Keratinocyte (primary cell): ENCODE results near the gene SPTSSA. TPM values are rescaled to one million over a fixed set of nuclear protein-coding genes. Genes with fewer than 3 reads are reported as not detected.

Experiments
- DNase-seq: peaks from one replicate; pipeline ENCODE4 v3.0.0-alpha.2; 2011; ENCODE audit warnings: low read depth, missing footprints, low spot score
- FAIRE-seq: peaks from 2 replicates; lab custom pipeline; 2011; peaks lifted over from hg19 to GRCh38; lab: Jason Lieb, UNC
- H2AFZ ChIP-seq: 2 replicates; pipeline ENCODE4 v1.6.0; 2012; ENCODE audit warnings: low read length, control low read depth, inconsistent platforms; ENCODE audit not compliant: control insufficient read depth
- H3K27ac ChIP-seq: 2 replicates; pipeline ENCODE4 v1.5.1; 2011; ENCODE audit warnings: low read length; ENCODE audit not compliant: control insufficient read depth, insufficient read depth
- H3K27me3 ChIP-seq: 3 replicates; pipeline ENCODE4 v1.6.0; 2011; ENCODE audit warnings: low read length; ENCODE audit not compliant: control insufficient read depth, insufficient read depth; ENCODE audit errors: extremely low read depth
- H3K36me3 ChIP-seq, 2 experiments: 2 replicates in 1 of 2; 3 replicates in 1 of 2; pipeline ENCODE4 v1.5.1; 2011; ENCODE audit warnings: low read length in 2 of 2, mild to moderate bottlenecking in 1 of 2; ENCODE audit not compliant: control insufficient read depth in 2 of 2, insufficient read depth in 2 of 2; ENCODE audit errors: extremely low read depth in 1 of 2
- H3K4me1 ChIP-seq: 3 replicates; pipeline ENCODE4 v1.5.1; 2011; ENCODE audit warnings: low read length; ENCODE audit not compliant: control insufficient read depth, insufficient read depth; ENCODE audit errors: extremely low read depth
- H3K4me2 ChIP-seq: 3 replicates; pipeline ENCODE4 v1.6.0; 2011; ENCODE audit warnings: low read depth, low read length; ENCODE audit not compliant: control insufficient read depth, insufficient read depth; ENCODE audit errors: extremely low read depth
- H3K4me3 ChIP-seq, 3 experiments: fragments of 200-600 bp in 1 of 3; sonication (generic) in 1 of 3; 2 replicates in 2 of 3; 3 replicates in 1 of 3; pipeline ENCODE4 v1.5.1; 2011 to 2016; ENCODE audit warnings: low read length in 3 of 3, mild to moderate bottlenecking in 3 of 3, control low read depth in 2 of 3, inconsistent platforms in 1 of 3, low read depth in 1 of 3, mixed read lengths in 1 of 3, mixed run types in 1 of 3, moderate library complexity in 1 of 3; ENCODE audit not compliant: control insufficient read depth in 2 of 3, insufficient read depth in 2 of 3; ENCODE audit errors: extremely low read depth in 1 of 3
- H3K79me2 ChIP-seq: 2 replicates; pipeline ENCODE4 v1.6.0; 2012; ENCODE audit warnings: low read length; ENCODE audit not compliant: control insufficient read depth, insufficient read depth
- H3K9ac ChIP-seq: 3 replicates; pipeline ENCODE4 v1.6.0; 2011; ENCODE audit warnings: low read length; ENCODE audit not compliant: control insufficient read depth, insufficient read depth; ENCODE audit errors: extremely low read depth
- H3K9me1 ChIP-seq: 3 replicates; pipeline ENCODE4 v1.6.0; 2011; ENCODE audit warnings: low read length; ENCODE audit not compliant: control insufficient read depth, insufficient read depth; ENCODE audit errors: extremely low read depth
- H3K9me3 ChIP-seq: 2 replicates; pipeline ENCODE4 v1.5.1; 2012; ENCODE audit warnings: low read depth, low read length; ENCODE audit not compliant: control insufficient read depth
- H4K20me1 ChIP-seq: 3 replicates; pipeline ENCODE4 v1.6.0; 2011; ENCODE audit warnings: low read length; ENCODE audit not compliant: control insufficient read depth, insufficient read depth; ENCODE audit errors: extremely low read depth
- EZH2 ChIP-seq: IDR thresholded peaks from one replicate; pipeline ENCODE4 v1.6.1; 2012; ENCODE audit warnings: inconsistent platforms, mild to moderate bottlenecking, low read length, moderate library complexity
- dilution Hi-C: fragments of 300-500 bp; cut with MboI; formaldehyde crosslinking; loops from one replicate; pipeline ENCODE4 v1.7.0; 2020; ENCODE audit warnings: low sequenced_read_pairs; ENCODE audit not compliant: extremely low pct_ligation_motif_present
- polyA plus RNA-seq, 5 experiments: library from polyadenylated mRNA; depleted of rRNA in 3 of 5; stranded (reverse) in 3 of 5; stranded (forward) in 1 of 5; unstranded in 1 of 5; fragments of >200 nt; gene quantifications; 1 replicate in 1 of 5; 2 replicates in 3 of 5; 3 replicates in 1 of 5; pipeline versions ENCODE4 v1.2.1 to v1.2.3, GENCODE V29; 2011 to 2012; ENCODE audit warnings: missing spikeins in 2 of 5, low read depth in 1 of 5, low replicate concordance in 1 of 5
- TF ChIP-seq, protein P1 (sequence below), 3 experiments: IDR thresholded peaks in 1 of 3; conservative IDR thresholded peaks in 1 of 3; optimal IDR thresholded peaks in 1 of 3; 2 replicates in 2 of 3; 3 replicates in 1 of 3; pipeline versions ENCODE3 to v1.5.1; 2011; ENCODE audit warnings: low read length in 3 of 3, mild to moderate bottlenecking in 3 of 3, moderate library complexity in 2 of 3, control low read depth in 1 of 3, inconsistent platforms in 1 of 3; ENCODE audit not compliant: insufficient read depth in 2 of 3; ENCODE audit errors: extremely low read depth in 1 of 3

SPTSSA gene
- polyA plus RNA-seq, 1 donor (not counting 4 experiments of a cell fraction or from before 2014, with no cell fraction given) = 43.9 TPM

- Histone ChIP-seq H3K79me2 (no peaks in the 10 kb centered on the region), H3K9ac (no peak overlapping the region), H4K20me1 (no peaks in the 10 kb centered on the region), H3K27me3 (no peaks in the 10 kb centered on the region), H3K27ac (no peak overlapping the region), H3K4me3 (no peak overlapping the region), H3K36me3 (no peaks in the 10 kb centered on the region), H3K4me1 (no peaks in the 10 kb centered on the region), H2AFZ (no peak overlapping the region), H3K9me1 (no peaks in the 10 kb centered on the region), H3K4me2 (no peak overlapping the region), H3K9me3 (peaks cover 7% of the 10 kb centered on the region)
- TF ChIP-seq EZH2 = no peak
- TF ChIP-seq, protein P1, sequence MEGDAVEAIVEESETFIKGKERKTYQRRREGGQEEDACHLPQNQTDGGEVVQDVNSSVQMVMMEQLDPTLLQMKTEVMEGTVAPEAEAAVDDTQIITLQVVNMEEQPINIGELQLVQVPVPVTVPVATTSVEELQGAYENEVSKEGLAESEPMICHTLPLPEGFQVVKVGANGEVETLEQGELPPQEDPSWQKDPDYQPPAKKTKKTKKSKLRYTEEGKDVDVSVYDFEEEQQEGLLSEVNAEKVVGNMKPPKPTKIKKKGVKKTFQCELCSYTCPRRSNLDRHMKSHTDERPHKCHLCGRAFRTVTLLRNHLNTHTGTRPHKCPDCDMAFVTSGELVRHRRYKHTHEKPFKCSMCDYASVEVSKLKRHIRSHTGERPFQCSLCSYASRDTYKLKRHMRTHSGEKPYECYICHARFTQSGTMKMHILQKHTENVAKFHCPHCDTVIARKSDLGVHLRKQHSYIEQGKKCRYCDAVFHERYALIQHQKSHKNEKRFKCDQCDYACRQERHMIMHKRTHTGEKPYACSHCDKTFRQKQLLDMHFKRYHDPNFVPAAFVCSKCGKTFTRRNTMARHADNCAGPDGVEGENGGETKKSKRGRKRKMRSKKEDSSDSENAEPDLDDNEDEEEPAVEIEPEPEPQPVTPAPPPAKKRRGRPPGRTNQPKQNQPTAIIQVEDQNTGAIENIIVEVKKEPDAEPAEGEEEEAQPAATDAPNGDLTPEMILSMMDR (optimal IDR thresholded peaks at IDR 0.05 in 1 of 3, IDR thresholded peaks at IDR 0.05 in 1 of 3, conservative IDR thresholded peaks at IDR 0.05 in 1 of 3; ENCODE audit: extremely low read depth in 1 of 3, insufficient read depth in 2 of 3, low read length in 3 of 3) = no peak
- FAIRE-seq (no peak), DNase-seq (no peak)
- dilution Hi-C loops = no loop called here
Measured at GRCh38 chr14:34424488-34424887, 37.6 kb downstream of the SPTSSA start.

DNA sequence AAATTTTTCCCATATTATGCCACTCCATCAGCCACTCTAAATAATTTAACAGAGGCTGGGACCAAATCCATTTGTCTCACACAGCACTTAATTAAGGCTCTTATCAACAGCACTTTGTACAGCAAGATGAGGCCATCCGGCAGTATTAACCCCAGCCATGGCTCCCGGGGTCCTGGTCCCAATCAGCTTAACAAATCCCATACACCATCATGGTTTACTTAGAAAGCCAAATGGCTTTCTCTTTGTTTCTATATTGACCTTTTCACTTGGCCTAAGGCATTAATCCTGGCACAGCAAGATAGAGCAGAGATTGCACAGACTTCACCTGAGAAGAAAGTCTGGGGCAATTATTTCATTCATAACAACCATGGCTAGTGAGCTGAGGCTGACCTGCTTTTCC is 38.6 kb downstream of the SPTSSA start:
- Histone ChIP-seq H4K20me1 (no peaks in the 10 kb centered on the region), H3K4me1 (no peaks in the 10 kb centered on the region), H3K9me1 (no peaks in the 10 kb centered on the region), H3K27me3 (no peaks in the 10 kb centered on the region), H3K27ac (no peak overlapping the region), H3K79me2 (no peaks in the 10 kb centered on the region), H2AFZ (no peak overlapping the region), H3K9ac (no peak overlapping the region), H3K4me3 (no peak overlapping the region), H3K4me2 (no peak overlapping the region), H3K9me3 (peaks cover 7% of the 10 kb centered on the region), H3K36me3 (no peaks in the 10 kb centered on the region)
- FAIRE-seq (no peak), DNase-seq (no peak)
- TF ChIP-seq EZH2 = no peak
- TF ChIP-seq, protein P1 (optimal IDR thresholded peaks at IDR 0.05 in 1 of 3, IDR thresholded peaks at IDR 0.05 in 1 of 3, conservative IDR thresholded peaks at IDR 0.05 in 1 of 3; ENCODE audit: extremely low read depth in 1 of 3, insufficient read depth in 2 of 3, low read length in 3 of 3) = no peak
- dilution Hi-C loops = no loop called here
